Left hindlimb (tissue), 1 donor: ENCODE results near the gene UMODL1.
"Not testable (repeated sequence)": the region's sequence is repeated elsewhere in the genome, so short reads cannot be mapped to it uniquely, and the experiment has no call there.

ENCODE experiments used
- DNase-seq: peaks from one replicate; pipeline ENCODE4 v3.0.0-alpha.2; 2018

UMODL1 gene

DNA sequence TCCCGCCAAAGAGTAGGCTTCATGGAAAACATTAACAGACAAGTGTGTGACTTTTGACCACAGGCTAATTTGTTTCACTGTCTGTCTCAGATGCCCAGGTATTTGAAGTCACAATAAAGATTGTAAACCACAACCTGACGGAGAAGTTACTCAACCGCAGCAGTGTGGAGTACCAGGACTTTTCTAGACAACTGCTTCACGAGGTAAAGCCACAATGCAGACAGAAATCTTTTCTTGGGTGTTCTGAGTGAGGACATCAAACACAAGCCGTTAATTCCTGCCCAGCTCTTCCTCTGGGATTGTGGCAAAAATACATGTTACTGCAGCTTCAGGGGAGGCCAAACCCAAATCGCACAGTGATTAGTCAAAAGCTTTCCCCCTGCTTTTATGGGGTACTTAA, 31.0 kb downstream of the UMODL1 start:
- DNase-seq, result no peak

DNA sequence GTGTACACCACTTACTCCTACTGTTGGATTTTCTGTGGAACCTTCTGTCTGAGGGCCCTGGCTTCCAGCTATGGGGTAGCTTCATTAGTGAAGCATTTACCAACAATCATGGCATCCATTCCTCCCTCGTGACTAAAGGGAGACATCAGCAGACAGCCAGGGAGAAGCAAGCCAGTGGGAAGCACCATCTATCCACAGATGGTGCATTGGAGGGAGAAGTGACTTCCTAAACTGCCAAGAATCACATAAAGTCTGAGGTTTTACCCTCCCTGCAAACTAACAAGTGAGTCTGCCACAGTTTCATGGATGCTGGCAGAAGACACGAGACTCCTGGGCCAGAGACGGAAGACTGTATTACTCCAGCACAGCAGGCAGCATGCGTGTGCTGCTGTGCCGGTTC, 31.4 kb downstream of the UMODL1 start:
- DNase-seq, result no peak

DNA sequence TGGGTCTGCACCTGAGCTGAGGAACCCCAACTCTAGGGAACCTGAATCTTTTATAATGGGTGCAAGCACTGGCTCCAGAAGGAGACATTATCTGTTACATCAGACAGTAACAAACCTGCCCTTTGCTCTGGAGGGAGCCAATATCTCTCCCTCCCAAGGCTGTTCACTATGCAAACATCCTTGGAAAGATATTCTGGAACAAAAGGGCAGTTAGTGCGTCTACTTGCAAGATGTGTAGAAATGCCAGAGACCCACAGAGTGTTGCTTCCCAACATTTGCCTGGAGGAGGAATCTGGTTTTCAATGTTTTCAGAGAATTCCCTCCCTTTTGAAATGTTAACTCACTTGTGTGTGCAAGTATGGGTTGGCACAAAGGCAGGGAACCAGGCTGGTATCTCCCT, 31.9 kb downstream of the UMODL1 start:
- no peak for DNase-seq

DNA sequence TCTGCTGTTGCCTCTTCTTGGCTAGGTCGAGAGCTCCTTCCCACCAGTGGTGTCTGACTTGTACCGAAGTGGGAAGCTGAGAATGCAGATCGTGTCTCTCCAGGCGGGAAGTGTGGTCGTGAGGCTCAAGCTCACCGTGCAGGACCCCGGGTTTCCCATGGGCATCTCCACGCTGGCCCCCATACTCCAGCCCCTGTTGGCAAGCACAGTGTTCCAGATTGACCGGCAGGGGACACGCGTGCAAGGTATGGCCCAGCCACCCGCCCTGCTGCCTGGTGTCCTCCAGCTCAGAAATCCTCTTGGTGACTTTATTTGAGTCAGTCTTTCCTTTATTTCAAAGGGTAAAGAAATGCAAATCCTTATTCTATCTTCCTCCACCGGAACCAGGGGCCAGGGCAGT, 32.7 kb downstream of the UMODL1 start:
- DNase-seq, result no peak

DNA sequence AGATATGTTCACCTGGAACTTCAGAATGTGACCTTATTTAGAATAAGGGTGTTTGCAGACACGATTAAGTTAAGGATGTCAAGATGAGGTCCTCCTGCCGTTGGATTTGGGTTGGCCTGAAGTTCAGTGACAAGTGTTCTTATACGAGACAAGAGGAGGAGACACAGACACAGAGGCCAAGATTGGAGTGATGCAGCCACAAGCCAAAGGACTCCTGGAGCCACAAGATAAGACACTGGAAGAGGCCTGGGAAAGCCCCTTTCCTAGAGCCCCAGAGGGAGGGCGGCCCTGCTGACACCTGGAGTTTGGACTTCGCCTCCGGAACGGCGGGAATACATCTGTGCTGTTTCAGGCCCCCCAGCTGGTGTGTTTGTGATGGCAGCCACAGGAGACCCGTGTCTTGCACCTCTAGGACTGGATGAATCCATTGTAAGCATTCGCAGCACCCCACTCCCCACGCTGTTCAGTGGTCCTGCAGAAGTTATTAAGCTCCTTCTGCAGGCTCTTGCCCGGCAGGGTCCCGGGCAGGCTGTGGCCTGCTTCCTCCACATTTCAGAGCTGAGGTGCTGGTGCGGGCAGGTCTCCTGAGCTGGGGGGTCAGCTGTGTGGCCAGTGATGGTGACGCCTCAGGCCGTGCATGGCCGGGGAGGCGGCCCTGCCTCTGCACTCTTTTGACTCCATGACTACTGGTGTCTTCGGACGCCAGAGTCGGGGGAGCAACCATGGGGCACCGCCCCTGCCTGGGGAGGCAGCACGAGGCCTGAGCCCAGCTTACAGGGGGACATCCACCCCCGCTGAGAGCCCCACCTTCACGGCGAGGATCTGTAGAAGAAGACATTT, 34.6 kb downstream of the UMODL1 start:
- no peak for DNase-seq

DNA sequence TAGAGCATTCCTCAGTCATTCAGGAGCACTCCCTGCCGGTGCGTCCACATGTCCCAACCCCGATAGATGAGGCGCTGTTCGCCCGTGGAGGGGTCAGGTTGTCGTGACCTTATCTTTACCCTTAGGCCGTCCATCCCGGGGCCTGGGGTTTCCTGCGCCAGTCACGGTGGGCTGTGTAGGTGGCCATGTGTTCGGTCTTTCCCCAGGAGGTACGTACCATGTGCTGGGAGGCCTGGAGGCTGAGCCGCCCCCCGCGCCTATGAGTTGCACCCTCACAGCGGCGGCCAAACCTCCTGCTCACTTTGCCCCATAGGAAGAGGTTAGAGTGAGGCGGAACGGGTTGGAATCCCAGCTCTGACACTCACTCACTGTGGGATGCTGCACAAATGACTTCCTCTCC, 35.3 kb downstream of the UMODL1 start:
- DNase-seq, result no peak

DNA sequence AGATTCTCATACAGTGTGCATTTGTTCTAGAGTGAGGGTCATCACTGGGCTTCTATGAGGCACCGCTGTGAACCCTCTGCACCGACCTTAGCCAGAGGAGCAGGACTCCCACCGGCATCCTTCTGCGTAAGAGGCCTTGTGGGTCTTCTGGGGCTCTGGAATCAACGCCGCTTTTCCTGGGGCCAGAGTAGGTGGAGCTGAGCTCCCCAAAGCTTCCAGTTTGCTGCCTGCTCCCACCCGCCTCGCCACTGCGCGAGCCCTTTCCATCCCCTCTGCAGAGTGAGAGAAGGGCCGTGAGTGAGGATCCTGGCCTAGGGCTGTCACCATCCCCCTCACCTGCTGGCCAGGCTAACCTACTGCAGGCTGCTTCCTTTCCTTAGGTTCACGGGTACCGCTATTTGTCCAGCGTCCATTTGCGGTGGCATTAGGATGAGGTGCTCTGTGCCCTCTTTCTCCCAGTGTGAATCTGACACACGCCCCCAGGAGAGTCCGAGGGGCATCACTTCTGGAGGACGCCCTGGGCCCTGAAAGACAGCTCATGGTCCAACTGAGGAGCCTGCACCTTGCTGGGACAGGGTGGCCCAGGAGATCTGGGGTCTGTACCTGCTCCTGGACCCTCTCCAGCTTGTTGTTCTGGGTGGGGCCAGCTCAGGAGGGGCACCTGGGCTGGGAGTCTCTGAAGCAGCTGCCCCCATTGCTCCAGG, 36.2 kb downstream of the UMODL1 start:
- no peak for DNase-seq

DNA sequence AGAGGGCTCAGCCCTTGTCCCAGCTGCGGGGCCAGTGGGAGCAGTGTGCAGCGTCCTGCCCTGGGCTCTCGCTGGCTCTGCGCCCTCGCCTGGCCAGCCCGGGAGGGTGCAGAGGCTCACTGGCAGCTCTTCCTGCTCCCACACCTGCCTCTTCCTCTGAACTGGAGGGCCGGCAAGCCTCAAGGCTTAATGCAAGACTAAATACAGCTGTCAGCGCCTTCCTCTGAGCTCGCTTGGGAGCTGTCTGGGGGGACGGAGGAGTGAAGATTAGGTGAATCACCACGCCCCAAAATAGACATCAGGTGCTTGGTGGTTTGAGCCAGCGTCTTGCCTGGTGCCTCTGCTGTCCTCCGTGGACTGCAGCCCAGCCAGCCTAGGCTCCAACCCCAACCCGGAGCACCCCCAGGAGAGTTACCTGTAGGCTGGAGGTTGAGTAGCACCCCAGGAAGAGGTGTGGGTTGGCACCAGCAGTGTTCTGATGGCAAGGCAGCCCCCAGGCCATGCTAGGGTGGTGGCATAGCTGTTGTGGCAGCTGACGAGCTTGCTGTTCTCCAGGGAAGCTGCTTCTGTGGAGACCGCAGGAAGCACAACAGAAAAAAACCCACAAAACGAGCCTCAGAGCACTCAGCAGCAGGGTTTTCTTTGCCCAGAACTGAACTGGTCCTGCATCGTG, 36.9 kb downstream of the UMODL1 start:
- DNase-seq, result no peak

DNA sequence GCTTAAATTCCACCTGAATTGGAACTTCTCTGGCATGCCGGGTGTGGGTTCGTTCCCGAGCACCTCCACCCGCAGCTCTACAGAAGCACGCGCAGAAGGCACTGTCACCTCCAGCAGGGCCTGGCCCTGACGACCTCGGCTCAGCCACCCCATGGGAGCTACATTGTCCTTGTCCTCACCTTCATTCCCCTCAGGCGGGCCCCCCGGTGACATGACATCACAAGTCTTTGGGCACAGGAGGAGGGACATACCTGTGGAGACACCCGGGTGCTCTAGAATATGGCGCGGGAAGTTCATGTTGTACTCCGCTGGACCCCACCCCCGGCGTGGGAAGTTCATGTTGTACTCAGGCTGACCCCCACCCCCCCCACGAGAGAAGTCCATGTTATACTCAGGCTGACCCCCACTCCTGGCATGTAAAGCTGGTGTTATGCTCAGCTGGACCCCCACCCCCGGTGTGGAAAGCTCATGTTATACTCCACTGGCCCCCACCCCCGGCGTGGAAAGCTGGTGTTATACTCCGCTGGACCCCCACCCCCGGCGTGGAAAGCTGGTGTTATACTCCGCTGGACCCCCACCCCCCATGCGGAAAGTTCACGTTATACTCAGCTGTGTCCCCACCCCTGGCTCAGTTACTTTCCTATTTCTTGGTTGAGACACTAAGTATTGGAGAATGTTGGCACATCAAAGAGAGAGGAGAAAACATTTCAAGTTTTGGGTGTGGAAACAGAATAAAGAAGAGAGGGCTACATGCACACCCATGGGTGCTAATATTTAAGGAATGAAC, 37.6 kb downstream of the UMODL1 start:
- DNase-seq, result no peak

DNA sequence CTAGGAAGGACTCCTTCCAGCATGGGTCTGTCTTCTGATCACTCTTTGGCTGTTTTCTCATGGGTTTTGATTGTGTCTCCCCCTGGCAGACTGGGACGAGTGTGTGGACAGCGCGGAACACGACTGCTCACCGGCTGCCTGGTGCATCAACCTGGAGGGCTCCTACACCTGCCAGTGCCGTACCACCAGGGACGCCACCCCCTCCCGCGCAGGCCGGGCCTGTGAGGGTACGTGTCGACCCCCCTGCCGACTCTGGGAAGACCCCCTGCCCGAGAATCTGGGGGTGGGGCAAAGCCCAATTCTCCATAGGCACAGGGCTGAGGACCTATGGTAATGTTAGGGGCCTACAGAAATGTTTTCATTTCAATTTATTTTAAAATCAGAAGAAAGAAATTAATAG, 38.4 kb downstream of the UMODL1 start:
- DNase-seq, result no peak

DNA sequence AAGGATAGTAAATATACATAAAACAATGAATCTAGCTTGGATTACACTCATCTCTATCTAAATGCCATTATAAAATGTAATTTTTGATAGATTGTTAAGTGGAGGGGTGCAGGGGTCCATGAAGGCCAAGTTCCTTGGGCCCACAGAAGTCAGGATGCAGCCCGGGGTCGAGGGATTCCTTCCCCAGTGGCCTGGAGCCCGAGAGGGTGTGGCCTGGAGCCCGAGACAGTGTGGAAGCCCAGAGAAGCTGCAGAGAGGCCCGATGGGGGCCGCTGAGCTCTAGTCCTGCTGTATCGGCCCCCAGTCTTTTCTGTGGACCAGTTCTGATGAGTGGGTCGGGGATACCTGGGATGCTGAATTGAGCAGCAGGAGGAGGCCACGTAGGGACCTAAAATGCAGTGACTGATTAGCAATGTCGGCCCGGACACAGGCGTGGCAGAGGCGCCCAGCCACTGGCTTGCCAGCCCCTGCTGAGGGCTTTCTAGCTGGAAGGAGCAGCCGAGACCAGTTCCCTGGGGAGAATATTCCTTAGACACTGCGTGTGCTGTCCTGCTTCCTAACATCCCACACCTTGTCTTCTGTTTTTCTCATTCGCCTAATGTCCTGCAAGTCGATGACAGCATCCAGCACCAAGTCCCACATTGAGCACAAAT, 38.9 kb downstream of the UMODL1 start:
- no peak for DNase-seq

DNA sequence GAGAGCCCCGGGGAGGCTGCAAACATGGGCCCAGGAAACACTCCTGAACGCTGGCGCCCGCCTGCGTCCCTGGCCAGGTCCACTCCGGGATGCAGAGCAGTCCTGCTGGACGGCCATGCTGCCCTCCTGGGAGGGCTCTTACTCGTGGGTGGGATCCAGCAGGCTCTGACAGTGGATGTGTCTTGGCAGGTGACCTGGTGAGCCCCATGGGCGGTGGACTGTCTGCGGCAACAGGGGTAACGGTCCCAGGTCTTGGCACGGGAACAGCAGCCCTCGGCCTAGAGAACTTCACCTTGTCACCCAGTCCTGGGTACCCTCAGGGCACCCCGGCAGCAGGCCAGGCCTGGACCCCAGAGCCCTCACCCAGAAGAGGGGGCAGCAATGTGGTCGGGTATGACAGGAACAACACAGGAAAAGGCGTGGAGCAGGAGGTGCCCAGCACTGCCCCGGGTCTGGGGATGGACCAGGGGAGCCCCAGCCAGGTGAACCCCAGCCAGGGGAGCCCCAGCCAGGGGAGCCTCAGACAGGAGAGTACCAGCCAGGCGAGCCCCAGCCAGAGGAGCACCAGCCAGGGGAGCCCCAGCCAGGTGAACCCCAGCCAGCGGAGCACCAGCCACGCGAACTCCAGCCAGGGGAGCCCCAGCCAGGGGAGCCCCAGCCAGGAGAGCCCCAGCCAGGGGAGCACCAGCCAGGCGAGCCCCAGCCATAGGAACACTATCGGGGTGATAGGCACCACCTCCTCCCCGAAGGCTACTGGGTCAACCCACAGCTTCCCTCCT, 39.8 kb downstream of the UMODL1 start:
- DNase-seq, result no peak

DNA sequence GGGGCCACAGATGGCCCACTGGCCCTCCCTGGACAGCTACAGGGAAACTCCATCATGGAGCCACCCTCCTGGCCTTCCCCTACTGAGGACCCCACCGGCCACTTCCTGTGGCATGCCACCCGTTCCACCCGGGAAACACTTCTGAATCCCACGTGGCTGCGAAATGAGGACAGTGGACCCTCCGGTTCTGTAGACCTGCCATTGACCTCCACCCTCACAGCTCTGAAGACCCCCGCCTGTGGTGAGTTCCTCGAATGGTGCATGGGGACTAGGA, 40.3 kb downstream of the UMODL1 start:
- DNase-seq, result no peak

DNA sequence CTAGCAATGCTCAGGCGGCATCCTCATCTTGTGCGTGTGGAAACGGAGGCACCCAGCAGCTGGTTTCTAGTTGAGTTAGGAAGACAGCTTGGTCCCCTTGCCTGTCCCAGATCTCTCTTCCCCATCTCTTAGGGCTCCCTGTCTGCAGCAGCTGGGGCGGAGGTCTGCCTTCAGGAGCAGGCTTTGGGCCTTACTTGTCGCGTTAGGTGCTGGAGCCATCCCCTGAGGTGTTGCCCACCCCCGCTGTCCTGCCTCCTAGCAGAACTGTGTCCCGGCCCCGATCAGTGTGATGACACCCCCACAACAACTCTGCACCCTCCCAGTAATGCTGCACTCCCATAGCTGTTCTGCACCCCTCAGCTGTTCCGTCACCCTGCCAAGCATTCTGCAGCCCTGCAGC, 40.7 kb downstream of the UMODL1 start:
- DNase-seq, result no peak

DNA sequence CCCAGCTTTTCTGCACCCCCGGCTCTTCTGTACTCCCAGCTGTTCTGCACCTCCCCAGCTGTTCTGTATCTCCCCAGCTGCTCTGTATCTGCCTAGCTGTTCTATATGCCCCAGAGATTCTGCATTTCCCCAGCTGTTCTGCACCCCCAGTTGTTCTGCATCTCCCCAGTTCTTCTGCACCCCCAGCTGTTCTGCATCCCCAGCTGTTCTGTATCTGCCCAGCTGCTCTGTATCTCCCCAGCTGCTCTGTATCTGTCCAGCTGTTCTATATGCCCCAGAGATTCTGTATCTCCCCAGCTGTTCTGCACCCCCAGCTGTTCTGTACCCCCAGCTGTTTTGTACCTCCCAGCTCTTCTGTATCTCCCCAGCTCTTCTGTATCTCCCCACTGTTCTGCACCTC, 41.1 kb downstream of the UMODL1 start:
- DNase-seq, result no peak

DNA sequence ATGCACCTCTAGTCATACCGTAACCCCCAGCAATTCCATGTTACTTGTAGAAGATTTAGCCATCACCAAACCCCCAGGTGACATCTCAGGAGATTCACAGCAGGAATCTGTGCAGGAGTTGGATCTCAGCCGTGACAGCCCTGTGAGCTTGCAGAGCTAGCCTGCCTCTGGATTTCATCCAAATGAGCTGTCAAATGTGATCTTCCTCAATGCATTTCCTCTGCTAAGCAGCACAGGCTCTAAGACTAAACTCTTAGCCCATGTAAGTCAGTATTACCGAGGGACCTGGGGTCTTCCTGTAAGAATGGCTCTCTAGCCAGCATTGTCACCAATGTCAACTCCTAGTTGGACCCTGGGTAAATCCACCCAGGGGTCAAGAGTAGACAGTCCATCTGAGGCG, 41.7 kb downstream of the UMODL1 start:
- DNase-seq, result no peak

DNA sequence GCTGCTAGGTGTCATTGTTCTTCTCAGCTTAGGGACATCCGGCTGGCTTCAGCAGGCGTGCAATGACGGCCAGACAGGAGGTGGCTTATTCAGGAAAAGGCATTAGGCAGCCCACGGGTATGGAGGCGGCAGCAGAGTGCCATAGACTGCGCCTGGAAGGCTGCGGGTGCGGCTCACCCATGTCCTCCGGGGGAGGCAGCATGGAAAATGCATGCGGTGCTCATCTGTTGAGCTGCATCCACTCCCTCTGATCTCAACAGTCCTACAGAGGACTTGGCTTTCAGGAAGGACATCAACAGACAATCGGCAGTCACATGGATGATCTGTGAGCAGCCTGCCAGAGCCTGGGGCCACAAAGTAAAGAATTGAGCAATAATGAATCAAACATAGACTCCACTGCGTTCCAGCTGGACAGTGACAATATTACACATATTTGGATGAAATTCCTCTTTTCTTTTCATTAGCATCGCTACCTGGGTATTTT, 42.9 kb downstream of the UMODL1 start:
- no peak for DNase-seq

DNA sequence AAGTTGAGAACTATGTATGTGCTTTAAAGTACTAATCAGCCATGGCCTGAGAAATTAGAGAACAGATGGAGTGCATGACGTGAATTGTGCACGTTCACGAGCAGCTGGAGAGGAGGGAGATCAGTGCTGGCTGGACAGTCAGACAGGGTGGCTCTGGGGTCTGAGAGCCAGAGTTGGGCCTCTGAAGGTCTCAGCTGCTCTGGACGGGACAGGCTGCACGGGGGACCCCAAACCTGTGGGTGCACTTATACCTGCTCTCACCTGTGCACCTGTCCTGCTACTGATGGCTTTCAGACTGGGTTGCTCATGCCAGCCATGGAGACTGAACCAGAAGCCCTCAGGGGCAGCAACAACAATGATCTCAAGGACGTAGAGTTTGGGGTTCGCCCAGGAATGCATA, 43.5 kb downstream of the UMODL1 start:
- no peak for DNase-seq

DNA sequence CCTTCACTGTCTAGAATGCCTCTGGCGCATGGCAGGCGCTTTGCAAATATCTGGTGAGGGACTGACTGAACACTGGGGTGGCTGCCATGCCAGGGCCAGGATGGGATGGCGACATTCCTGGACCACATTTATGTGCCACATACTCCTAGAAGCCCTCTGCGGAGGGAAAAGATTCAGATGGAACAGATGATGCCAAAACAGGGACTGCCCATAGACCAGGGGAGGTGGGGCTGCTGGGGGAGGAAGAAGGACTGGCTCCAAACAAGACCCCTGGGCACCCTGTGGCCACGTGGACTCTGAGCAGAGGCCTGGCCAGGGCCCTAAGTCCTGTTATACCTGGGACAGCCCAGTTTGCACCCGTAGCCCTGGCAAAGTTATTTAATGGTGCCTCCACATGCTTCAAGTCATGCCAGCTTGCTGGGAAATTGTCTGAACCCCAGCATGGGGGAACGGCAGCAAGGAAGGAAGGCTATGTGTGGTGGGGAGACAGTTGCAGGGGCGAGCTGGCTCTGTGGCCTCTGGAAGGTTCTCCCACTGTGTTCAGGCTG, 44.1 kb downstream of the UMODL1 start:
- no peak for DNase-seq

DNA sequence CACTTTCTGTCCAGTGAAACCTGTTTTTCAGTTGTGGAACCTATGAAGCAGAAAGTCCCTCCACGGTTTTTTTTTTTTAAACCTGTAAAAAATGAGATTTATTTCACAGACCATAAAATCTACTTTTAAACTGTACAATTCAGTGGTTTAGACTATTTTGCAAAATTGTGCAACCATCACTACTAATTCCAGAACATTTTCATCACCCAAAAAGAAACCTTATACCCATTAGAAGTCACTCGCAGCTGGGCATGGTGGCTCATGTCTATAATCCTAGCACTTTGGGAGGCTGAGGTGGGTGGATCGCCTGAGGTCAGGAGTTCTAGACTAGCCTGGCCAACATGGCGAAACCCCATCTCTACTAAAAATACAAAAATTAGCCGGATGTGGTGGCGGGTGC, 45.4 kb downstream of the UMODL1 start:
- not testable (repeated sequence) for DNase-seq

DNA sequence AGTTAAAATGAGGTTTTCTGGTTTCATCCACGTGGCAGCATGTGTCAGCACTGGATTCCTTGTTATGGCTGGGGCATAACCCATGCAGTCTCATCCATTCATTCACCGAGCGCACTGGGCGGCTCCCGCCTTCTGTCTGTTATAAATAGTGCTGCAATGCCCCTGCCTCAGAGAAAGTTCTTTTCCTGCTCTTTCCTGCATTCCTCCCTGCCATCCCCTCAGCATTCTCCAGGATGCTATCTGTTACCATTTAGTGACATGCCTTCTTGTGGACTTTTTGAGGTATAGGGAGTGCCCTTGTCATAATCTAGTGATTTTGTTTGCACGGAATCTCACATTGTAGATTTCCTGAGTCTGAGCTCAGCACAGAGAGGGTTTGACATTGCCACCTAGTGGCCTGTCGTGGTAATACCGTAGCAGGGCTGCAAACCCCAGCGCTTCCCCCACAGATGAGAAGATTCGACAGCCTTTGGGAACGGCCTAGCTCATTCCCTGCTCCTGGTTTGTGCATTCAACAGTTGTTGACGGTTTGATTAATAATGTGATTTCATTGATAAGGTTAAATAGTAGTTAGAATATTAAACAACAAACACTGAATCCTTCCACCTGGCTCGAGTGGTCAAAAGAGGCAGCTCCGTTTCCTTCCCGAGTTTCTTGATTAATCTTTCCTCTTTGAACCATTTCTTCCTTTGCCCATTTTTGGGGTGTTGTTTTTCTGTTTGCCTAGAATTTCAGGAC, 46.3 kb downstream of the UMODL1 start:
- peak; percentile 79 for DNase-seq
